ENCODE measurements around the gene CCNL2.

Gene CCNL2

DNA sequence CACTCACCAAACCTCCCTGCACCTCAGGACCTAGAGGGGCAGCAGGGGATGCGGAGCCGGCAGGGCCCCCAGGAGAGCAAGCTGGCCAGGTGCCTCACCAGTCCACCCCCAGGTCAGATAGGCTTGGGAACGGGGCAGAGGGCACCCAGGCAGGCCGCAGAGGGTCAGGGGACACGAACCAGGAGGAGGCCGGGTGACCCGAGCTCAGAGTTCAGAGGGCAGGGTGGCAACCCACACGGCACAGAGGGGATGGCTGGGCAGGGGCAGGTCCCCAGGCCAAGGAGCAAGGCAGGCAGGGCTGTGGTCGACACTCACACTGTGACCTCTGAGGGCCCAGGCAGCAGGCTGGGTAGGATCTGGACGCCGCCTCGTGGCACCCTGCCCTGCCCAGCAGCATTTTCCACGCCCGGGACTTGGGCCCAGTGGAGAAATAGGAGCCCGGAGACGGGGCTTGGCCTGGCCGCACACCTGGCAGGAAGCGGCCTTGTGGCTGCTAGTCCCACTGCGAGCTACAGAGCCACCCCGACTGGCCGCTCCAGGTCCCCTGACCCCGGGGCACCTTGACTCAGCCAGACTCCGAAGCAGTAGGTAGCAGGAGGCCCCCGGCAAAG lies 55.2 kb downstream of the CCNL2 start:
- no peak overlapping the region for H3K4me3 ChIP-seq (ENCODE audit: low read length)
- no peak for DNase-seq (ENCODE audit: low read depth)
- TF ChIP-seq, protein P1, sequence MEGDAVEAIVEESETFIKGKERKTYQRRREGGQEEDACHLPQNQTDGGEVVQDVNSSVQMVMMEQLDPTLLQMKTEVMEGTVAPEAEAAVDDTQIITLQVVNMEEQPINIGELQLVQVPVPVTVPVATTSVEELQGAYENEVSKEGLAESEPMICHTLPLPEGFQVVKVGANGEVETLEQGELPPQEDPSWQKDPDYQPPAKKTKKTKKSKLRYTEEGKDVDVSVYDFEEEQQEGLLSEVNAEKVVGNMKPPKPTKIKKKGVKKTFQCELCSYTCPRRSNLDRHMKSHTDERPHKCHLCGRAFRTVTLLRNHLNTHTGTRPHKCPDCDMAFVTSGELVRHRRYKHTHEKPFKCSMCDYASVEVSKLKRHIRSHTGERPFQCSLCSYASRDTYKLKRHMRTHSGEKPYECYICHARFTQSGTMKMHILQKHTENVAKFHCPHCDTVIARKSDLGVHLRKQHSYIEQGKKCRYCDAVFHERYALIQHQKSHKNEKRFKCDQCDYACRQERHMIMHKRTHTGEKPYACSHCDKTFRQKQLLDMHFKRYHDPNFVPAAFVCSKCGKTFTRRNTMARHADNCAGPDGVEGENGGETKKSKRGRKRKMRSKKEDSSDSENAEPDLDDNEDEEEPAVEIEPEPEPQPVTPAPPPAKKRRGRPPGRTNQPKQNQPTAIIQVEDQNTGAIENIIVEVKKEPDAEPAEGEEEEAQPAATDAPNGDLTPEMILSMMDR (conservative IDR thresholded peaks at IDR 0.05; ENCODE audit: low read length): no peak

DNA sequence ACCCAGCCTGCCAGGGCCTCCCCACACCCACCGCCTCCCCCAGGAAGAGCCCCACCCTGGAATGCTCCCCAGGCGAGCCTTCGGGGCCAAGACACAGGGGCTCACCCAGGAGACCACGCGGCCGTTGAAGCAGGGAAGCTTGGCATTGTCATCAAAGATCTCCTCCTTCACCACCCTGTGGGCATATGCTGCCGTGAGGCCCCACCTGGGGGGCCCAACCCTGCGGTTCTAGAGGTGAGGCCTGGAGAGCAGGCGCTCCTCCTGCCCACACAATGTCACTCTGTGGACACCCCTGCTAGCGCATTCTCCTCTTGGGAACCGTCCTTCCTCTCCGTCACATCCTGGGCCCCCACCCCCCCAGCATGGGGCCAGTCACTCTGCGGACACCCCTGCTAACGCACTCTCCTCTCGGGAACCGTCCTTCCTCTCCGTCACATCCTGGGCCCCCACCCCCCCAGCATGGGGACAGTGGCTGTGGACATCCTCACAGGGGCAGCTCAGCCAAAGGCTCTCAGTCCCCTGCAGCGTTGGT lies 56.5 kb downstream of the CCNL2 start:
- DNase-seq (ENCODE audit: low read depth): no peak
- TF ChIP-seq, protein P1 (conservative IDR thresholded peaks at IDR 0.05; ENCODE audit: low read length): no peak
- no peak overlapping the region for H3K4me3 ChIP-seq (ENCODE audit: low read length)

DNA sequence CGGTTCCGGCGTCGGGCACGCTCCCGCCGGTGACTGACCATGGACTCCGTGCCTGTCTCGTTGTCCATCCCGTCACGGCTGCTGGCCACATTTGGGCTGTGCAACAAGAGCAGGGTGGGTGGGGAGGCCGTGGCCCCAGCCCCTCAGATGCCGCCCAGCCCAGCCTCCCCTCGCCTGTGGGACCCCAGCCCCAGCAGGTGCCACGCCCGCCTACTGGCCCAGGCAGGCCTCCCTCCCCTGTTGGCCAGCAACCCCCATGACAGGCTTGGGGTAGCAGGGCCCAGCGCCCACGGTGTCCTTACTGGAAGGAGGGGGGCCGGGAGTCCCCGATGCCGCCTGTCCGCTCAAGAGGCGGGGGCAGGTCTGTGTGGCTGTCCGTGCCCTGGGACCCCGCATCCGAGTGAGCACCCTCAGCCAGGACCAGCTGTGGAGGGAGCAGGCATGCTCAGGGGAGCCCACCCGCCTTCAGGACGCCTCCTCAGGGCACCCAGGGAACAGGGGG lies 57.0 kb downstream of the CCNL2 start:
- TF ChIP-seq, protein P1 (conservative IDR thresholded peaks at IDR 0.05; ENCODE audit: low read length): no peak
- no peak for DNase-seq (ENCODE audit: low read depth)
- H3K4me3 ChIP-seq (ENCODE audit: low read length): no peak overlapping the region

DNA sequence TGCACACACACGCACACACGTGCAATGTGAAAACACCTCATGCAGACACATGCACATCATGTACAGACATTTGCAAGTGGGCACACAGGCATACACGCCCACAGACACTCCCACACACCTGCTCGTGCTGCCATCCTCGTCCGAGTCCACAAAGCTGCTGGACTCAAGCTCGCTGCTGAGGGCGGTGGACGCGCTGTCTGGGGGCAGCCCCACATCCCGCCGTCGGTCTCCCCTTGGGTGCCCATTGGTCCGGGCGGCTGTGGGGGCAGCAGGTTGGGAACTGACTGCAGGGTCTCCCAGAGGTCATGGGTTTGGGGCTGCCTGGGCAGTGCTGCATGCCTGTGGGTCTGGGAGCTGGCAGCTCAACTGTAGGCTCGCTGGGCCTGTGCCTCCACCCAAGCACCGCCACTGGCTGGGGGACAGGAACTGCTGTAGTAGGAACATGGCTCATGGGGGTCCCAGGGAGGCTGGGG lies 57.5 kb downstream of the CCNL2 start:
- no peak overlapping the region for H3K4me3 ChIP-seq (ENCODE audit: low read length)
- TF ChIP-seq, protein P1 (conservative IDR thresholded peaks at IDR 0.05; ENCODE audit: low read length): no peak
- no peak for DNase-seq (ENCODE audit: low read depth)

DNA sequence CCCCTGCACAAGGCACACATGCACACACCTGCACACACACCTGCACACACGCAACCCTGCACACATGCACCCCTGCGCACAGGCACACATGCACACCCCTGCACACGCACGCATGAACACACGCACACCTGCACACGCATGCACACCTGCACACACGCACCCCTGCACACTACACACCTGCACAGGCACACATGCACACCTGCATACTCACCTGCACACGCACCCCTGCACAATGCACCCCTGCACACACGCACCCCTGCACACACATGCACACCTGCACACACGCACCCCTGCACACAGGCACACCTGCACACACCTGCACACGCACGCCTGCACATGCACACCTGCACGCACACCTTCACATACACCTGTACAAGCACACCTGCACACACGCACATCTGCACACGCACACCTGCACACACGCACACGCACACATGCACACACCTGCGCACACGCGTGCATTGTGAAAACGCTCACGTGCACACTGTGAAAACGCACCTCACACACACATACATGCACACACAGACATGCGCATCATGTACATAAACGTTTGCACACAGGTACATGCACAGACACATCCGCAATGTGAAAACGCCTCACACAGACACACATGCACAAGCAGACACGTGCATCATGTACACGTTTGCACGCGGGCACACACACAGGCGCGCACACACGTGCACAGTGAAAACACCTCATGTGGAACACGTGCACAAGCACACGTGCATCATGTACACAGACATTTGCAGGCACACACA lies 58.2 kb downstream of the CCNL2 start:
- no peak for DNase-seq (ENCODE audit: low read depth)
- TF ChIP-seq, protein P1 (conservative IDR thresholded peaks at IDR 0.05; ENCODE audit: low read length): no peak
- H3K4me3 ChIP-seq (ENCODE audit: low read length): no peak overlapping the region

DNA sequence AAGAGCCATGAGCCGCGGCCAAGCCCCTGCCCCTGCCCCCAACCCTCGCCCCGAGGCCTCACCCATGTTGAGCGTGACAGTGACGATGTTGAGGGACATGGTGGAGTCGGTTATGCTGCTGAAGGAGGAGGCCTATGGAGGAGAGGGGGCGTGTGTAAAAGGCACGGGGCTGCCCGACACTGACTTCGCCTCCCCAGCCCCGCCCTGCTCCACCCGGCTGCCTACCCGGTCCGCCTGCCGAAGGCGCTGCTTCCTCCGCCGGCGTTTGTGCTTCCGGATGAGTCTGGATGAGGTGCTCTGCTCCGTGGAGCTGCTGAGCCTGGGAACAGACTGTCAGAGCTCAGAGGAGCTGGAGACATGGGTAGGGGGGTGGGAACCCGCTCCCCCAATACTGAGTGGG lies 59.0 kb downstream of the CCNL2 start:
- TF ChIP-seq, protein P1 (conservative IDR thresholded peaks at IDR 0.05; ENCODE audit: low read length): no peak
- DNase-seq (ENCODE audit: low read depth): no peak
- H3K4me3 ChIP-seq (ENCODE audit: low read length): no peak overlapping the region
